ENCODE data around the gene RCOR3. TPM values are rescaled to one million over a fixed set of nuclear protein-coding genes. Genes with fewer than 3 reads are reported as not detected.
"Not testable (repeated sequence)": the region's sequence is repeated elsewhere in the genome, so short reads cannot be mapped to it uniquely, and the experiment has no call there.

RCOR3 gene
- total RNA-seq, 1 experiment from 2014 or later: 9.3 TPM

- H3K4me3 ChIP-seq: no peak overlapping the region
- H3K9me3 ChIP-seq: no peaks in the 10 kb centered on the region
- no peaks in the 10 kb centered on the region for H3K36me3 ChIP-seq
- DNase-seq: no peak
- H3K27me3 ChIP-seq: no peaks in the 10 kb centered on the region
Measured at GRCh38 chr1:211247921-211248320, 11.2 kb upstream of the RCOR3 start.

GRCh38 chr1:211249611-211250010 lies 9.6 kb upstream of the RCOR3 start:
- DNase-seq, H3K4me3 ChIP-seq: not testable (repeated sequence)

GRCh38 chr1:211257826-211258225 lies 1.3 kb upstream of the RCOR3 start:
- Histone ChIP-seq H3K27me3 (no peaks in the 10 kb centered on the region), H3K4me3 (peak overlapping the region; percentile 99), H3K9me3 (no peaks in the 10 kb centered on the region), H3K36me3 (peaks cover 7% of the 10 kb centered on the region; the same call in 1 of the 2 replicates)
- DNase-seq: no peak

More at GRCh38 chr1:211249611-211250010, 9.6 kb upstream of the RCOR3 start:
- H3K9me3 ChIP-seq, H3K27me3 ChIP-seq, H3K36me3 ChIP-seq: not testable (repeated sequence)

- H3K4me3 ChIP-seq: peak overlapping the region; percentile 99
- H3K27me3 ChIP-seq: no peaks in the 10 kb centered on the region
- H3K36me3 ChIP-seq: peaks cover 11% of the 10 kb centered on the region; the same call in 1 of the 2 replicates
- H3K9me3 ChIP-seq: no peaks in the 10 kb centered on the region
- DNase-seq: peak; percentile 92
Measured at GRCh38 chr1:211258310-211258755, 833 bp upstream of the RCOR3 start.

GRCh38 chr1:211259638-211260126 lies 516 bp downstream of the RCOR3 start:
- peaks cover 14% of the 10 kb centered on the region for H3K36me3 ChIP-seq
- peak overlapping the region; percentile 99 for H3K4me3 ChIP-seq
- H3K9me3 ChIP-seq: no peaks in the 10 kb centered on the region
- no peaks in the 10 kb centered on the region for H3K27me3 ChIP-seq
- DNase-seq: peak; percentile 83

GRCh38 chr1:211260141-211261107 lies 1.3 kb downstream of the RCOR3 start:
- peak; percentile 91 for DNase-seq
- no peaks in the 10 kb centered on the region for H3K9me3 ChIP-seq
- H3K4me3 ChIP-seq: peak overlapping the region; percentile 99
- H3K27me3 ChIP-seq: no peaks in the 10 kb centered on the region
- H3K36me3 ChIP-seq: peaks cover 20% of the 10 kb centered on the region

GRCh38 chr1:211261229-211261628 lies 2.1 kb downstream of the RCOR3 start:
- Histone ChIP-seq H3K9me3 (no peaks in the 10 kb centered on the region), H3K36me3 (peaks cover 25% of the 10 kb centered on the region), H3K27me3 (no peaks in the 10 kb centered on the region), H3K4me3 (peak overlapping the region; percentile 99)
- DNase-seq: no peak

- H3K9me3 ChIP-seq, H3K27me3 ChIP-seq, H3K4me3 ChIP-seq, DNase-seq: not testable (repeated sequence)
- peaks cover 39% of the 10 kb centered on the region for H3K36me3 ChIP-seq
Measured at GRCh38 chr1:211263022-211263421, 3.9 kb downstream of the RCOR3 start.

- no peak for DNase-seq
- Histone ChIP-seq H3K9me3 (no peaks in the 10 kb centered on the region), H3K36me3 (peaks cover 51% of the 10 kb centered on the region), H3K27me3 (no peaks in the 10 kb centered on the region), H3K4me3 (no peak overlapping the region)
Measured at GRCh38 chr1:211267204-211267857, 8.2 kb downstream of the RCOR3 start.

GRCh38 chr1:211279340-211279739 lies 20.2 kb downstream of the RCOR3 start:
- no peak overlapping the region for H3K4me3 ChIP-seq
- peaks cover 65% of the 10 kb centered on the region for H3K36me3 ChIP-seq
- H3K9me3 ChIP-seq: no peaks in the 10 kb centered on the region
- no peak for DNase-seq
- H3K27me3 ChIP-seq: no peaks in the 10 kb centered on the region

GRCh38 chr1:211280910-211281309 lies 21.7 kb downstream of the RCOR3 start:
- Histone ChIP-seq H3K9me3 (no peaks in the 10 kb centered on the region), H3K27me3 (no peaks in the 10 kb centered on the region), H3K4me3 (no peak overlapping the region), H3K36me3 (peaks cover 70% of the 10 kb centered on the region)
- no peak for DNase-seq

- H3K9me3 ChIP-seq: no peaks in the 10 kb centered on the region
- no peaks in the 10 kb centered on the region for H3K27me3 ChIP-seq
- DNase-seq: no peak
- peaks cover 69% of the 10 kb centered on the region for H3K36me3 ChIP-seq
- H3K4me3 ChIP-seq: no peak overlapping the region
Measured at GRCh38 chr1:211281320-211282022, 22.3 kb downstream of the RCOR3 start.

GRCh38 chr1:211282023-211282373 lies 22.8 kb downstream of the RCOR3 start:
- Histone ChIP-seq H3K9me3 (no peaks in the 10 kb centered on the region), H3K36me3 (peaks cover 74% of the 10 kb centered on the region)
- DNase-seq: no peak

GRCh38 chr1:211285196-211285595 lies 26.0 kb downstream of the RCOR3 start:
- peaks cover 70% of the 10 kb centered on the region for H3K36me3 ChIP-seq
- no peaks in the 10 kb centered on the region for H3K9me3 ChIP-seq
- DNase-seq: peak; percentile 36
- no peaks in the 10 kb centered on the region for H3K27me3 ChIP-seq
- H3K4me3 ChIP-seq: no peak overlapping the region

More at GRCh38 chr1:211282023-211282373, 22.8 kb downstream of the RCOR3 start:
- Histone ChIP-seq H3K27me3 (no peaks in the 10 kb centered on the region), H3K4me3 (no peak overlapping the region)

- Histone ChIP-seq H3K36me3 (peaks cover 78% of the 10 kb centered on the region), H3K9me3 (no peaks in the 10 kb centered on the region), H3K4me3 (no peak overlapping the region), H3K27me3 (no peaks in the 10 kb centered on the region)
- DNase-seq: no peak
Measured at GRCh38 chr1:211287218-211287617, 28.1 kb downstream of the RCOR3 start.

GRCh38 chr1:211292411-211292810 lies 33.2 kb downstream of the RCOR3 start:
- Histone ChIP-seq H3K27me3 (no peaks in the 10 kb centered on the region), H3K36me3 (peaks cover 74% of the 10 kb centered on the region), H3K4me3 (no peak overlapping the region), H3K9me3 (no peaks in the 10 kb centered on the region)
- no peak for DNase-seq

- no peaks in the 10 kb centered on the region for H3K27me3 ChIP-seq
- no peak overlapping the region for H3K4me3 ChIP-seq
- H3K9me3 ChIP-seq: no peaks in the 10 kb centered on the region
- H3K36me3 ChIP-seq: peaks cover 53% of the 10 kb centered on the region
- DNase-seq: no peak
Measured at GRCh38 chr1:211296396-211296795, 37.2 kb downstream of the RCOR3 start.
